Panc1 (cell line): ENCODE results near the gene QSOX1. TPM values are rescaled to one million over a fixed set of nuclear protein-coding genes. Genes with fewer than 3 reads are reported as not detected.

Experiments
- ATAC-seq: fragments of 200-7000 bp; cut with Tn5 transposase; 2 replicates; pipeline ENCODE4 v1.9.1; 2020; ENCODE audit warnings: mild to moderate bottlenecking, moderate library complexity
- BruUV-seq: library from RNA; stranded (reverse); fragments of 400-500 nt; replicated peaks from 2 replicates; lab custom pipeline; 2021; lab: Mats Ljungman, UMichigan
- CTCF ChIA-PET: fragments of 300-600 bp; sonication (Branson Sonifier 250); formaldehyde crosslinking; loops from one replicate; lab custom pipeline; 2022; ENCODE audit warnings: antibody characterized with exemption; lab: Charles Lee
- POLR2A ChIA-PET: fragments of 300-600 bp; sonication (Branson Sonifier 250); formaldehyde crosslinking; loops from one replicate; lab custom pipeline; 2022; ENCODE audit warnings: antibody characterized with exemption; lab: Charles Lee
- DNase-seq: peaks from one replicate; pipeline ENCODE4 v3.0.0-alpha.2; 2010; ENCODE audit warnings: low read depth, low spot score
- H3K27ac ChIP-seq: 2 replicates; pipeline ENCODE4 v1.5.1; 2011; ENCODE audit warnings: mild to moderate bottlenecking, low read length, inconsistent platforms
- H3K27me3 ChIP-seq: fragments of 200-500 bp; sonication (Bioruptor generic); 2 replicates; pipeline ENCODE4 v1.6.0; 2014; ENCODE audit warnings: low read length, inconsistent platforms; ENCODE audit not compliant: control insufficient read depth, insufficient read depth
- H3K36me3 ChIP-seq: fragments of 200-500 bp; sonication (Bioruptor generic); 2 replicates; pipeline ENCODE4 v1.5.1; 2014; ENCODE audit warnings: inconsistent platforms, mild to moderate bottlenecking, low read length, moderate library complexity; ENCODE audit not compliant: control insufficient read depth, insufficient read depth
- H3K4me1 ChIP-seq: 2 replicates; pipeline ENCODE4 v1.5.1; 2011; ENCODE audit warnings: inconsistent platforms, mild to moderate bottlenecking, low read length, moderate library complexity; ENCODE audit not compliant: control insufficient read depth, insufficient read depth
- H3K4me3 ChIP-seq, 2 experiments: 2 replicates each; pipeline ENCODE4 v1.5.1; 2011 to 2012; ENCODE audit warnings: low read depth in 2 of 2, low read length in 2 of 2, mild to moderate bottlenecking in 2 of 2, inconsistent platforms in 1 of 2, moderate library complexity in 1 of 2
- H3K9me3 ChIP-seq: fragments of 200-500 bp; sonication (Bioruptor generic); 2 replicates; pipeline ENCODE4 v1.5.1; 2014; ENCODE audit warnings: low read depth, mild to moderate bottlenecking, inconsistent platforms, low read length, moderate library complexity; ENCODE audit not compliant: control insufficient read depth, insufficient read depth
- POLR2AphosphoS5 ChIP-seq: IDR thresholded peaks from 2 replicates; pipeline ENCODE4 v1.6.1; 2012; ENCODE audit warnings: mild to moderate bottlenecking, low read depth, low read length, moderate library complexity
- SIN3A ChIP-seq: IDR thresholded peaks from 2 replicates; pipeline ENCODE4 v1.6.1; 2012; ENCODE audit warnings: low read depth, mild to moderate bottlenecking, low read length, moderate library complexity, borderline replicate concordance; ENCODE audit not compliant: insufficient read depth
- TCF7L2 ChIP-seq: IDR thresholded peaks from 2 replicates; pipeline ENCODE4 v1.6.1; 2011; ENCODE audit warnings: mild to moderate bottlenecking, low read depth, low read length, inconsistent platforms
- in situ Hi-C: cut with HindIII; loops from 2 replicates; pipeline ENCODE4 v1.10.0; 2016; ENCODE audit warnings: low sequenced_read_pairs, low pct_unique_long_range_greater_than_20kb
- intact Hi-C: fragments of 100-400 bp; cut with micrococcal nuclease; formaldehyde crosslinking; loops from one replicate; pipeline ENCODE4 v1.10.0; 2022; ENCODE audit not compliant: unreplicated experiment
- total RNA-seq: library from RNA; stranded (reverse); gene quantifications from one replicate; pipeline ENCODE4 v1.2.1, GENCODE V29; 2021; ENCODE audit not compliant: unreplicated experiment
- TF ChIP-seq, protein P1 (sequence below): fragments of 450-650 bp; IDR thresholded peaks from 2 replicates; pipeline ENCODE4 v1.5.1; 2017; ENCODE audit warnings: mild to moderate bottlenecking
- TF ChIP-seq, protein P2 (sequence below), 2 experiments: IDR thresholded peaks; 2 replicates each; pipeline ENCODE4 v1.6.1; 2011 to 2012; ENCODE audit warnings: low read depth in 2 of 2, control low read depth in 1 of 2, low read length in 1 of 2, mild to moderate bottlenecking in 1 of 2, moderate library complexity in 1 of 2; ENCODE audit not compliant: insufficient read depth in 1 of 2

QSOX1 gene
- total RNA-seq, 1 experiment from 2014 or later, result 152 TPM

DNA sequence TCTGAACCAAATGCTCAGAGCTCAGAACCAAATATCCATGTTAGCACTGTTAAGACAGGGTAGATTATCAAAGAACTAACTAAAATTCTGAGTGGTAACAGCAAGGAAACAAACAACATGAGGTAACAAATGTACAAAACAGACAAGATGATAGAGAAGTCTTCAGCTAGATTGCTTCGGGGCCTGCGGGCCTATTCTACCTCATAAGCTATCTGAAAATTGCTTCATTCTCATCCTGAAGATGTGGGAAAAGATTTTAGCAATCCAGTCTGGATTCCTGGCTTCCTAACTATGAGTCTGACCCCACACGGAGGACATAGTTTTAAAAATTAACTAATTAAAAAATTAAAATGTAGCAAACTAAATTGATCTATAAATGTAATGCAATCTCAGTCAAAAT lies 9.2 kb upstream of the QSOX1 start:
- no TSS peak for BruUV-seq
- no peak for TF ChIP-seq POLR2AphosphoS5
- TF ChIP-seq, protein P1, sequence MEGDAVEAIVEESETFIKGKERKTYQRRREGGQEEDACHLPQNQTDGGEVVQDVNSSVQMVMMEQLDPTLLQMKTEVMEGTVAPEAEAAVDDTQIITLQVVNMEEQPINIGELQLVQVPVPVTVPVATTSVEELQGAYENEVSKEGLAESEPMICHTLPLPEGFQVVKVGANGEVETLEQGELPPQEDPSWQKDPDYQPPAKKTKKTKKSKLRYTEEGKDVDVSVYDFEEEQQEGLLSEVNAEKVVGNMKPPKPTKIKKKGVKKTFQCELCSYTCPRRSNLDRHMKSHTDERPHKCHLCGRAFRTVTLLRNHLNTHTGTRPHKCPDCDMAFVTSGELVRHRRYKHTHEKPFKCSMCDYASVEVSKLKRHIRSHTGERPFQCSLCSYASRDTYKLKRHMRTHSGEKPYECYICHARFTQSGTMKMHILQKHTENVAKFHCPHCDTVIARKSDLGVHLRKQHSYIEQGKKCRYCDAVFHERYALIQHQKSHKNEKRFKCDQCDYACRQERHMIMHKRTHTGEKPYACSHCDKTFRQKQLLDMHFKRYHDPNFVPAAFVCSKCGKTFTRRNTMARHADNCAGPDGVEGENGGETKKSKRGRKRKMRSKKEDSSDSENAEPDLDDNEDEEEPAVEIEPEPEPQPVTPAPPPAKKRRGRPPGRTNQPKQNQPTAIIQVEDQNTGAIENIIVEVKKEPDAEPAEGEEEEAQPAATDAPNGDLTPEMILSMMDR, result no peak
- no peaks in the 10 kb centered on the region for H3K27me3 ChIP-seq
- intact Hi-C loops, result no loop called here
- H3K4me1 ChIP-seq, result no peaks in the 10 kb centered on the region
- H3K4me3 ChIP-seq, result no peak overlapping the region
- H3K36me3 ChIP-seq, result no peaks in the 10 kb centered on the region
- in situ Hi-C loops, result no loop called here
- no peak overlapping the region for H3K27ac ChIP-seq
- H3K9me3 ChIP-seq, result no peaks in the 10 kb centered on the region
- DNase-seq (no peak), ATAC-seq (no peak)
- ChIA-PET CTCF (no interaction called here), POLR2A (interaction anchor here (0.6 kb wide), 1 partner anchor 268 kb away, joined by 9 read pairs; no protein-coding TSS in a partner anchor)

DNA sequence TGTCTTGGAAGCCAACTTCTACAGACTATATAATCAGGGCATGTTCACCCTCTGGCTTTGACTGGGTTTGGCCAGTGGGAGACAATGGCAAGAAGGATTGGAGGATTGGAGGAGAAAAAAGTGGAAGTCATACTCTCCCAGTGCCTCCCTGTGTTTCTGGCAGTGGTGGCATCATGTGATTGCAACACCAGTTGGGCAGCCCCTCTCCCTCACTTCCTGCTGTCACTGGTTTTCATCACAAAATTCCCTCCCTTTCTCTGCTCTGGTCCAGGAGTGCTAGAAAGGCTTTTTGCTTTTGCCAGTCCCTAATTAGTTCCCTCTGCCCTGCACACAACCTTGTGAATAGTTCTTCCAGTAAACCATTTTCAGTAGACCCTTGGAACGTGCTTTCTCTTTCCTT lies 3.7 kb upstream of the QSOX1 start:
- ChIA-PET POLR2A (no interaction called here), CTCF (no interaction called here)
- Histone ChIP-seq H3K27me3 (no peaks in the 10 kb centered on the region), H3K4me1 (peaks cover 19% of the 10 kb centered on the region), H3K36me3 (peaks cover 2% of the 10 kb centered on the region; the same call in 1 of the 2 replicates), H3K9me3 (no peaks in the 10 kb centered on the region), H3K27ac (no peak overlapping the region), H3K4me3 (no peak overlapping the region)
- TF ChIP-seq POLR2AphosphoS5 (no peak), TCF7L2 (no peak), SIN3A (no peak)
- TF ChIP-seq, protein P1, result no peak
- TF ChIP-seq, protein P2, sequence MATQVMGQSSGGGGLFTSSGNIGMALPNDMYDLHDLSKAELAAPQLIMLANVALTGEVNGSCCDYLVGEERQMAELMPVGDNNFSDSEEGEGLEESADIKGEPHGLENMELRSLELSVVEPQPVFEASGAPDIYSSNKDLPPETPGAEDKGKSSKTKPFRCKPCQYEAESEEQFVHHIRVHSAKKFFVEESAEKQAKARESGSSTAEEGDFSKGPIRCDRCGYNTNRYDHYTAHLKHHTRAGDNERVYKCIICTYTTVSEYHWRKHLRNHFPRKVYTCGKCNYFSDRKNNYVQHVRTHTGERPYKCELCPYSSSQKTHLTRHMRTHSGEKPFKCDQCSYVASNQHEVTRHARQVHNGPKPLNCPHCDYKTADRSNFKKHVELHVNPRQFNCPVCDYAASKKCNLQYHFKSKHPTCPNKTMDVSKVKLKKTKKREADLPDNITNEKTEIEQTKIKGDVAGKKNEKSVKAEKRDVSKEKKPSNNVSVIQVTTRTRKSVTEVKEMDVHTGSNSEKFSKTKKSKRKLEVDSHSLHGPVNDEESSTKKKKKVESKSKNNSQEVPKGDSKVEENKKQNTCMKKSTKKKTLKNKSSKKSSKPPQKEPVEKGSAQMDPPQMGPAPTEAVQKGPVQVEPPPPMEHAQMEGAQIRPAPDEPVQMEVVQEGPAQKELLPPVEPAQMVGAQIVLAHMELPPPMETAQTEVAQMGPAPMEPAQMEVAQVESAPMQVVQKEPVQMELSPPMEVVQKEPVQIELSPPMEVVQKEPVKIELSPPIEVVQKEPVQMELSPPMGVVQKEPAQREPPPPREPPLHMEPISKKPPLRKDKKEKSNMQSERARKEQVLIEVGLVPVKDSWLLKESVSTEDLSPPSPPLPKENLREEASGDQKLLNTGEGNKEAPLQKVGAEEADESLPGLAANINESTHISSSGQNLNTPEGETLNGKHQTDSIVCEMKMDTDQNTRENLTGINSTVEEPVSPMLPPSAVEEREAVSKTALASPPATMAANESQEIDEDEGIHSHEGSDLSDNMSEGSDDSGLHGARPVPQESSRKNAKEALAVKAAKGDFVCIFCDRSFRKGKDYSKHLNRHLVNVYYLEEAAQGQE (IDR thresholded peaks at IDR 0.05; ENCODE audit: insufficient read depth in 1 of 2, low read depth in 2 of 2, low read length in 1 of 2), result no peak
- DNase-seq, result no peak
- no peak for ATAC-seq
- in situ Hi-C loops, result no loop called here
- intact Hi-C loops, result no loop called here
- BruUV-seq, result no TSS peak
